Uterus (tissue), 4 donors: ENCODE measurements around the gene PLA2G4E. TPM values are rescaled to one million over a fixed set of nuclear protein-coding genes. Genes with fewer than 3 reads are reported as not detected.

Experiments used
- DNase-seq, 2 donors: peaks; one replicate each; pipeline ENCODE4 v3.0.0-alpha.2; 2019 to 2020
- H3K27ac ChIP-seq, 2 donors: fragments of 200-600 bp; sonication (generic); 1 replicate in 1 of 2; 2 replicates in 1 of 2; pipeline ENCODE4 v1.5.1; 2016 to 2018
- H3K27me3 ChIP-seq, 2 donors: fragments of 200-600 bp; sonication (generic); one replicate each; pipeline ENCODE4 v1.5.1; 2018 to 2019; ENCODE audit warnings: control low read depth in 1 of 2
- H3K36me3 ChIP-seq, 2 donors: fragments of 200-600 bp; sonication (generic); one replicate each; pipeline ENCODE4 v1.5.1; 2019; ENCODE audit warnings: control low read depth in 1 of 2
- H3K4me1 ChIP-seq, 2 donors: fragments of 200-600 bp; sonication (generic); one replicate each; pipeline ENCODE4 v1.5.1; 2018 to 2019; ENCODE audit warnings: control low read depth in 1 of 2
- H3K4me3 ChIP-seq, 2 donors: fragments of 200-600 bp; sonication (generic); 1 replicate in 1 of 2; 2 replicates in 1 of 2; pipeline ENCODE4 v1.5.1; 2018 to 2019; ENCODE audit warnings: mild to moderate bottlenecking in 1 of 2
- H3K9me3 ChIP-seq, 2 donors: fragments of 200-600 bp; sonication (generic); one replicate each; pipeline ENCODE4 v1.5.1; 2019; ENCODE audit warnings: control low read depth in 1 of 2
- CTCF ChIP-seq, 4 experiments: fragments of 200-600 bp in 2 of 4; fragments of 450-650 bp in 2 of 4; sonication (generic) in 2 of 4; IDR thresholded peaks; one replicate each; pipeline ENCODE4 v1.5.1; 2016 to 2019; ENCODE audit warnings: antibody characterized with exemption in 4 of 4, mild to moderate bottlenecking in 2 of 4, moderate library complexity in 1 of 4
- POLR2A ChIP-seq, 2 donors: fragments of 450-650 bp; IDR thresholded peaks; one replicate each; pipeline ENCODE4 v1.6.1; 2016; ENCODE audit warnings: antibody characterized with exemption in 2 of 2, mild to moderate bottlenecking in 1 of 2, moderate library complexity in 1 of 2
- intact Hi-C: fragments of 100-400 bp; cut with DNase I; formaldehyde crosslinking; loops from one replicate; pipeline ENCODE4 v1.15.1; 2023; ENCODE audit warnings: low total_unique reads
- total RNA-seq, 4 donors: library from RNA; depleted of rRNA in 3 of 4; stranded (reverse); fragments of >200 nt in 3 of 4; gene quantifications; one replicate each; pipeline versions ENCODE4 v1.1.0 to v1.2.4, GENCODE V29; 2014 to 2023
- donor health status: DM: yes; HTN: yes; CAD: no.

The PLA2G4E gene
- total RNA-seq, 4 donors from 2014 or later, result not detected

- H3K36me3 ChIP-seq, result no peaks in the 10 kb centered on the region
- H3K4me3 ChIP-seq, result no peak overlapping the region
- intact Hi-C loops, result no loop called here
- H3K27ac ChIP-seq, result no peak overlapping the region
- H3K9me3 ChIP-seq, result no peaks in the 10 kb centered on the region
- TF ChIP-seq CTCF (IDR thresholded peaks at IDR 0.05) (no peak), POLR2A (IDR thresholded peaks at IDR 0.05) (no peak)
- H3K4me1 ChIP-seq, result no peaks in the 10 kb centered on the region
- H3K27me3 ChIP-seq, result peaks cover 0 to 5% of the 10 kb centered on the region in 2 donors
- no peak for DNase-seq
These were observed 22.0 kb upstream of the PLA2G4E start for GRCh38 chr15:42042602-42043400.

GRCh38 chr15:42038401-42038800, 17.6 kb upstream of the PLA2G4E start:
- TF ChIP-seq CTCF (IDR thresholded peaks at IDR 0.05), result no peak
- TF ChIP-seq POLR2A (IDR thresholded peaks at IDR 0.05), result no peak
- H3K4me3 ChIP-seq, result no peak overlapping the region
- intact Hi-C loops, result no loop called here
- H3K9me3 ChIP-seq, result no peaks in the 10 kb centered on the region
- no peaks in the 10 kb centered on the region for H3K4me1 ChIP-seq
- H3K36me3 ChIP-seq, result no peaks in the 10 kb centered on the region
- peaks cover 0 to 5% of the 10 kb centered on the region in 2 donors for H3K27me3 ChIP-seq
- H3K27ac ChIP-seq, result no peak overlapping the region
- DNase-seq, result no peak

GRCh38 chr15:42037656-42038055, 16.8 kb upstream of the PLA2G4E start:
- TF ChIP-seq CTCF (IDR thresholded peaks at IDR 0.05), result no peak
- TF ChIP-seq POLR2A (IDR thresholded peaks at IDR 0.05), result no peak
- Histone ChIP-seq H3K9me3 (no peaks in the 10 kb centered on the region), H3K27ac (no peak overlapping the region), H3K36me3 (no peaks in the 10 kb centered on the region), H3K4me3 (no peak overlapping the region), H3K4me1 (no peaks in the 10 kb centered on the region), H3K27me3 (peaks cover 0 to 5% of the 10 kb centered on the region in 2 donors)
- no peak for DNase-seq
- intact Hi-C loops, result no loop called here

GRCh38 chr15:42036966-42037365, 16.1 kb upstream of the PLA2G4E start:
- Histone ChIP-seq H3K4me1 (no peaks in the 10 kb centered on the region), H3K27me3 (peaks cover 0 to 5% of the 10 kb centered on the region in 2 donors), H3K36me3 (no peaks in the 10 kb centered on the region), H3K27ac (no peak overlapping the region), H3K4me3 (no peak overlapping the region), H3K9me3 (no peaks in the 10 kb centered on the region)
- DNase-seq, result no peak
- TF ChIP-seq POLR2A (IDR thresholded peaks at IDR 0.05) (no peak), CTCF (IDR thresholded peaks at IDR 0.05) (no peak)
- intact Hi-C loops, result no loop called here

- TF ChIP-seq POLR2A (IDR thresholded peaks at IDR 0.05), result no peak
- no peak for TF ChIP-seq CTCF (IDR thresholded peaks at IDR 0.05)
These were observed 15.5 kb upstream of the PLA2G4E start for GRCh38 chr15:42036112-42036905.

More at GRCh38 chr15:42036112-42036905, 15.5 kb upstream of the PLA2G4E start:
- H3K36me3 ChIP-seq, result no peaks in the 10 kb centered on the region
- no peaks in the 10 kb centered on the region for H3K9me3 ChIP-seq
- H3K4me1 ChIP-seq, result no peaks in the 10 kb centered on the region
- intact Hi-C loops, result no loop called here
- no peak overlapping the region for H3K4me3 ChIP-seq
- DNase-seq, result no peak
- H3K27me3 ChIP-seq, result peaks cover 0 to 5% of the 10 kb centered on the region in 2 donors
- H3K27ac ChIP-seq, result no peak overlapping the region
